WTC11 (cell line): ENCODE results near the gene CETN2. TPM values are rescaled to one million over a fixed set of nuclear protein-coding genes. Genes with fewer than 3 reads are reported as not detected.

Source experiments
- ATAC-seq: fragments of 200-7000 bp; cut with Tn5 transposase; 2 replicates; pipeline ENCODE4 v1.10.0; 2021; ENCODE audit warnings: mild to moderate bottlenecking, moderate library complexity
- CTCF ChIA-PET: fragments of 300-600 bp; sonication (Branson Sonifier 250); formaldehyde crosslinking; loops from one replicate; lab custom pipeline; 2021; ENCODE audit warnings: antibody characterized with exemption; lab: Charles Lee
- POLR2A ChIA-PET: fragments of 350-600 bp; sonication (Branson Sonifier 250); formaldehyde crosslinking; loops from one replicate; lab custom pipeline; 2021; ENCODE audit warnings: antibody characterized with exemption; lab: Charles Lee
- DNase-seq: peaks from one replicate; pipeline ENCODE4 v3.0.0; 2021; ENCODE audit warnings: low spot score
- H3K27ac Mint-ChIP-seq: 2 replicates; pipeline ENCODE4 v1.8.0; 2021; ENCODE audit warnings: mixed read lengths
- H3K27me3 Mint-ChIP-seq: 2 replicates; pipeline ENCODE4 v1.8.0; 2021; ENCODE audit warnings: low read depth, mild to moderate bottlenecking, moderate library complexity, mixed read lengths
- H3K36me3 Mint-ChIP-seq: 2 replicates; pipeline ENCODE4 v1.8.0; 2021; ENCODE audit warnings: mixed read lengths
- H3K4me1 Mint-ChIP-seq: 2 replicates; pipeline ENCODE4 v1.8.0; 2022; ENCODE audit warnings: mixed read lengths
- H3K4me3 Mint-ChIP-seq: 2 replicates; pipeline ENCODE4 v1.8.0; 2021; ENCODE audit warnings: mild to moderate bottlenecking, moderate library complexity, mixed read lengths
- H3K9me3 Mint-ChIP-seq: 2 replicates; pipeline ENCODE4 v1.8.0; 2021; ENCODE audit warnings: mixed read lengths
- CBFB ChIP-seq: sonication (generic); formaldehyde crosslinking; IDR thresholded peaks from 2 replicates; pipeline ENCODE4 v1.8.1; 2022; ENCODE audit warnings: mild to moderate bottlenecking, low read depth, missing genetic modification reagents
- EMX1 ChIP-seq: fragments of 250-450 bp; sonication (Bioruptor Pico); IDR thresholded peaks from 2 replicates; pipeline ENCODE4 v1.8.0; 2021; ENCODE audit warnings: mild to moderate bottlenecking
- FOXP1 ChIP-seq: sonication (generic); formaldehyde crosslinking; IDR thresholded peaks from 2 replicates; pipeline ENCODE4 v1.8.0; 2022; ENCODE audit warnings: missing genetic modification reagents, mild to moderate bottlenecking, moderate library complexity, borderline replicate concordance
- HMGA2 ChIP-seq: fragments of 250-450 bp; sonication (Bioruptor Pico); IDR thresholded peaks from 2 replicates; pipeline ENCODE4 v1.4.0; 2021; ENCODE audit warnings: mild to moderate bottlenecking, moderate library complexity
- MYBL2 ChIP-seq: sonication (generic); formaldehyde crosslinking; IDR thresholded peaks from 2 replicates; pipeline ENCODE4 v1.8.1; 2023; ENCODE audit warnings: mild to moderate bottlenecking, moderate library complexity, missing genetic modification reagents
- TEAD1 ChIP-seq: sonication (generic); formaldehyde crosslinking; IDR thresholded peaks from 2 replicates; pipeline ENCODE4 v1.8.0; 2022; ENCODE audit warnings: mild to moderate bottlenecking, missing genetic modification reagents
- total RNA-seq: library from RNA; stranded (reverse); gene quantifications from 3 replicates; pipeline ENCODE4 v1.2.3, GENCODE V29; 2021
- TF ChIP-seq, protein P1 (sequence below): sonication (generic); formaldehyde crosslinking; IDR thresholded peaks from 2 replicates; pipeline ENCODE4 v1.8.1; 2023; ENCODE audit warnings: mild to moderate bottlenecking, missing genetic modification reagents, borderline replicate concordance
- TF ChIP-seq, protein P2 (sequence below): sonication (generic); formaldehyde crosslinking; IDR thresholded peaks from 2 replicates; pipeline ENCODE4 v1.8.0; 2023; ENCODE audit warnings: missing genetic modification reagents, mild to moderate bottlenecking, borderline replicate concordance
- TF ChIP-seq, protein P3 (sequence below): fragments of 250-450 bp; sonication (Bioruptor Pico); IDR thresholded peaks from 2 replicates; pipeline ENCODE4 v1.8.0; 2021; ENCODE audit warnings: mild to moderate bottlenecking
- TF ChIP-seq, protein P4 (sequence below): sonication (generic); formaldehyde crosslinking; IDR thresholded peaks from 2 replicates; pipeline ENCODE4 v1.8.0; 2023; ENCODE audit warnings: mild to moderate bottlenecking, missing genetic modification reagents
- TF ChIP-seq, protein P5 (sequence below): fragments of 250-450 bp; sonication (Bioruptor Pico); conservative IDR thresholded peaks from 2 replicates; pipeline ENCODE4 v1.9.0; 2021; ENCODE audit warnings: mild to moderate bottlenecking

The CETN2 gene
- total RNA-seq, 1 experiment from 2014 or later = 20.5 TPM

- TF ChIP-seq MYBL2 (CRISPR knock-in tag) = no peak
- TF ChIP-seq CBFB (CRISPR knock-in tag) = no peak
- no peak for TF ChIP-seq HMGA2 (CRISPR knock-in tag)
- no peak for TF ChIP-seq TEAD1
- TF ChIP-seq, protein P1, sequence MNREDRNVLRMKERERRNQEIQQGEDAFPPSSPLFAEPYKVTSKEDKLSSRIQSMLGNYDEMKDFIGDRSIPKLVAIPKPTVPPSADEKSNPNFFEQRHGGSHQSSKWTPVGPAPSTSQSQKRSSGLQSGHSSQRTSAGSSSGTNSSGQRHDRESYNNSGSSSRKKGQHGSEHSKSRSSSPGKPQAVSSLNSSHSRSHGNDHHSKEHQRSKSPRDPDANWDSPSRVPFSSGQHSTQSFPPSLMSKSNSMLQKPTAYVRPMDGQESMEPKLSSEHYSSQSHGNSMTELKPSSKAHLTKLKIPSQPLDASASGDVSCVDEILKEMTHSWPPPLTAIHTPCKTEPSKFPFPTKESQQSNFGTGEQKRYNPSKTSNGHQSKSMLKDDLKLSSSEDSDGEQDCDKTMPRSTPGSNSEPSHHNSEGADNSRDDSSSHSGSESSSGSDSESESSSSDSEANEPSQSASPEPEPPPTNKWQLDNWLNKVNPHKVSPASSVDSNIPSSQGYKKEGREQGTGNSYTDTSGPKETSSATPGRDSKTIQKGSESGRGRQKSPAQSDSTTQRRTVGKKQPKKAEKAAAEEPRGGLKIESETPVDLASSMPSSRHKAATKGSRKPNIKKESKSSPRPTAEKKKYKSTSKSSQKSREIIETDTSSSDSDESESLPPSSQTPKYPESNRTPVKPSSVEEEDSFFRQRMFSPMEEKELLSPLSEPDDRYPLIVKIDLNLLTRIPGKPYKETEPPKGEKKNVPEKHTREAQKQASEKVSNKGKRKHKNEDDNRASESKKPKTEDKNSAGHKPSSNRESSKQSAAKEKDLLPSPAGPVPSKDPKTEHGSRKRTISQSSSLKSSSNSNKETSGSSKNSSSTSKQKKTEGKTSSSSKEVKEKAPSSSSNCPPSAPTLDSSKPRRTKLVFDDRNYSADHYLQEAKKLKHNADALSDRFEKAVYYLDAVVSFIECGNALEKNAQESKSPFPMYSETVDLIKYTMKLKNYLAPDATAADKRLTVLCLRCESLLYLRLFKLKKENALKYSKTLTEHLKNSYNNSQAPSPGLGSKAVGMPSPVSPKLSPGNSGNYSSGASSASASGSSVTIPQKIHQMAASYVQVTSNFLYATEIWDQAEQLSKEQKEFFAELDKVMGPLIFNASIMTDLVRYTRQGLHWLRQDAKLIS (CRISPR knock-in tag) = no peak
- TF ChIP-seq, protein P2, sequence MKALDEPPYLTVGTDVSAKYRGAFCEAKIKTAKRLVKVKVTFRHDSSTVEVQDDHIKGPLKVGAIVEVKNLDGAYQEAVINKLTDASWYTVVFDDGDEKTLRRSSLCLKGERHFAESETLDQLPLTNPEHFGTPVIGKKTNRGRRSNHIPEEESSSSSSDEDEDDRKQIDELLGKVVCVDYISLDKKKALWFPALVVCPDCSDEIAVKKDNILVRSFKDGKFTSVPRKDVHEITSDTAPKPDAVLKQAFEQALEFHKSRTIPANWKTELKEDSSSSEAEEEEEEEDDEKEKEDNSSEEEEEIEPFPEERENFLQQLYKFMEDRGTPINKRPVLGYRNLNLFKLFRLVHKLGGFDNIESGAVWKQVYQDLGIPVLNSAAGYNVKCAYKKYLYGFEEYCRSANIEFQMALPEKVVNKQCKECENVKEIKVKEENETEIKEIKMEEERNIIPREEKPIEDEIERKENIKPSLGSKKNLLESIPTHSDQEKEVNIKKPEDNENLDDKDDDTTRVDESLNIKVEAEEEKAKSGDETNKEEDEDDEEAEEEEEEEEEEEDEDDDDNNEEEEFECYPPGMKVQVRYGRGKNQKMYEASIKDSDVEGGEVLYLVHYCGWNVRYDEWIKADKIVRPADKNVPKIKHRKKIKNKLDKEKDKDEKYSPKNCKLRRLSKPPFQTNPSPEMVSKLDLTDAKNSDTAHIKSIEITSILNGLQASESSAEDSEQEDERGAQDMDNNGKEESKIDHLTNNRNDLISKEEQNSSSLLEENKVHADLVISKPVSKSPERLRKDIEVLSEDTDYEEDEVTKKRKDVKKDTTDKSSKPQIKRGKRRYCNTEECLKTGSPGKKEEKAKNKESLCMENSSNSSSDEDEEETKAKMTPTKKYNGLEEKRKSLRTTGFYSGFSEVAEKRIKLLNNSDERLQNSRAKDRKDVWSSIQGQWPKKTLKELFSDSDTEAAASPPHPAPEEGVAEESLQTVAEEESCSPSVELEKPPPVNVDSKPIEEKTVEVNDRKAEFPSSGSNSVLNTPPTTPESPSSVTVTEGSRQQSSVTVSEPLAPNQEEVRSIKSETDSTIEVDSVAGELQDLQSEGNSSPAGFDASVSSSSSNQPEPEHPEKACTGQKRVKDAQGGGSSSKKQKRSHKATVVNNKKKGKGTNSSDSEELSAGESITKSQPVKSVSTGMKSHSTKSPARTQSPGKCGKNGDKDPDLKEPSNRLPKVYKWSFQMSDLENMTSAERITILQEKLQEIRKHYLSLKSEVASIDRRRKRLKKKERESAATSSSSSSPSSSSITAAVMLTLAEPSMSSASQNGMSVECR = no peak
- TF ChIP-seq, all 79 proteins: peak for 0
Observed at GRCh38 chrX:152845618-152846240, 15.2 kb upstream of the CETN2 start (continued).

GRCh38 chrX:152844256-152844655, 13.7 kb upstream of the CETN2 start:
- Mint-ChIP-seq H3K4me3 (no peak overlapping the region), H3K36me3 (peaks cover 3% of the 10 kb centered on the region; the same call in 1 of the 2 replicates), H3K9me3 (no peaks in the 10 kb centered on the region), H3K4me1 (peaks cover 17% of the 10 kb centered on the region), H3K27me3 (no peaks in the 10 kb centered on the region), H3K27ac (no peak overlapping the region)
- CTCF ChIA-PET = no interaction called here
- POLR2A ChIA-PET = no interaction called here
- ATAC-seq = no peak
- TF ChIP-seq, protein P3, sequence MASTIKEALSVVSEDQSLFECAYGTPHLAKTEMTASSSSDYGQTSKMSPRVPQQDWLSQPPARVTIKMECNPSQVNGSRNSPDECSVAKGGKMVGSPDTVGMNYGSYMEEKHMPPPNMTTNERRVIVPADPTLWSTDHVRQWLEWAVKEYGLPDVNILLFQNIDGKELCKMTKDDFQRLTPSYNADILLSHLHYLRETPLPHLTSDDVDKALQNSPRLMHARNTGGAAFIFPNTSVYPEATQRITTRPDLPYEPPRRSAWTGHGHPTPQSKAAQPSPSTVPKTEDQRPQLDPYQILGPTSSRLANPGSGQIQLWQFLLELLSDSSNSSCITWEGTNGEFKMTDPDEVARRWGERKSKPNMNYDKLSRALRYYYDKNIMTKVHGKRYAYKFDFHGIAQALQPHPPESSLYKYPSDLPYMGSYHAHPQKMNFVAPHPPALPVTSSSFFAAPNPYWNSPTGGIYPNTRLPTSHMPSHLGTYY (CRISPR knock-in tag) = no peak
- TF ChIP-seq, protein P4, sequence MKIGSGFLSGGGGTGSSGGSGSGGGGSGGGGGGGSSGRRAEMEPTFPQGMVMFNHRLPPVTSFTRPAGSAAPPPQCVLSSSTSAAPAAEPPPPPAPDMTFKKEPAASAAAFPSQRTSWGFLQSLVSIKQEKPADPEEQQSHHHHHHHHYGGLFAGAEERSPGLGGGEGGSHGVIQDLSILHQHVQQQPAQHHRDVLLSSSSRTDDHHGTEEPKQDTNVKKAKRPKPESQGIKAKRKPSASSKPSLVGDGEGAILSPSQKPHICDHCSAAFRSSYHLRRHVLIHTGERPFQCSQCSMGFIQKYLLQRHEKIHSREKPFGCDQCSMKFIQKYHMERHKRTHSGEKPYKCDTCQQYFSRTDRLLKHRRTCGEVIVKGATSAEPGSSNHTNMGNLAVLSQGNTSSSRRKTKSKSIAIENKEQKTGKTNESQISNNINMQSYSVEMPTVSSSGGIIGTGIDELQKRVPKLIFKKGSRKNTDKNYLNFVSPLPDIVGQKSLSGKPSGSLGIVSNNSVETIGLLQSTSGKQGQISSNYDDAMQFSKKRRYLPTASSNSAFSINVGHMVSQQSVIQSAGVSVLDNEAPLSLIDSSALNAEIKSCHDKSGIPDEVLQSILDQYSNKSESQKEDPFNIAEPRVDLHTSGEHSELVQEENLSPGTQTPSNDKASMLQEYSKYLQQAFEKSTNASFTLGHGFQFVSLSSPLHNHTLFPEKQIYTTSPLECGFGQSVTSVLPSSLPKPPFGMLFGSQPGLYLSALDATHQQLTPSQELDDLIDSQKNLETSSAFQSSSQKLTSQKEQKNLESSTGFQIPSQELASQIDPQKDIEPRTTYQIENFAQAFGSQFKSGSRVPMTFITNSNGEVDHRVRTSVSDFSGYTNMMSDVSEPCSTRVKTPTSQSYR (CRISPR knock-in tag) = no peak
- no peak for TF ChIP-seq TEAD1
- TF ChIP-seq EMX1 (CRISPR knock-in tag) = no peak
- TF ChIP-seq, protein P5, sequence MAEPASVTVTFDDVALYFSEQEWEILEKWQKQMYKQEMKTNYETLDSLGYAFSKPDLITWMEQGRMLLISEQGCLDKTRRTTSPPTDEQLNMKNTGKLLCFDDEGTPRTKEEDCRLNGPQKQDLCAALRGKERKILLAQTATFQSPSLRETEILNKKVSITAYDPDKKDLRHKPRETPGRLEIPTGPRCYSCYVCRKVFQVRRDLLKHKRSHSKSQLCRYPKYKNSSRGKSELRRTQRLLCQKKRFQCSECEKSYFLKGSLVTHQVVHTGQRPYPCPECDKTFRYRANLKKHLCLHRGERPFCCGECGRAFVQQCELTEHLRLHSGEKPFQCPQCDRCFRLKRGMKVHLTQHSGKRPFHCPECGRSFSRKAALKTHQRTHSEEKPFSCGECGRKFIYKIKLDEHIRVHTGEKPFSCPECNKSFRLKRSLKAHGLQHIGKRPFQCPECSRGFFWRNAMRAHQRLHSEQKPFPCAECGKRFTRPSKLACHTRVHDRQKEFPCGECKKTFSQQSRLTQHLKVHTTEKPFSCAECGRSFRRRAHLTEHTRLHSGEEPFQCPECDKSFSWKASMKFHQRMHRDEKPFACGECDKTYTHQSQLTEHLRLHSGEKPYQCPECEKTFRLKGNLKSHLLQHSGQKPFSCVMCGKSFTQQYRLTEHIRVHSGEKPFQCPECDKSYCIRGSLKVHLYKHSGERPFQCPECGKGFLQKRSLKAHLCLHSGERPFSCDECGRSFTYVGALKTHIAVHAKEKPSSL (CRISPR knock-in tag) = no peak
- TF ChIP-seq, protein P2 = no peak
- TF ChIP-seq FOXP1 (CRISPR knock-in tag) = no peak
- no peak for DNase-seq
